PC-9 (cell line): Measurements from ENCODE around the gene HSD3B2.

Source experiments
- CTCF ChIP-seq: fragments of 200-600 bp; sonication (generic); conservative IDR thresholded peaks from 2 replicates; pipeline ENCODE4 v1.6.1; 2017; ENCODE audit warnings: mixed run types, antibody characterized with exemption, mild to moderate bottlenecking, moderate library complexity
- EZH2 ChIP-seq: fragments of 200-600 bp; sonication (generic); IDR thresholded peaks from 2 replicates; pipeline ENCODE4 v1.8.0; 2017; ENCODE audit warnings: antibody characterized with exemption, low read depth

DNA sequence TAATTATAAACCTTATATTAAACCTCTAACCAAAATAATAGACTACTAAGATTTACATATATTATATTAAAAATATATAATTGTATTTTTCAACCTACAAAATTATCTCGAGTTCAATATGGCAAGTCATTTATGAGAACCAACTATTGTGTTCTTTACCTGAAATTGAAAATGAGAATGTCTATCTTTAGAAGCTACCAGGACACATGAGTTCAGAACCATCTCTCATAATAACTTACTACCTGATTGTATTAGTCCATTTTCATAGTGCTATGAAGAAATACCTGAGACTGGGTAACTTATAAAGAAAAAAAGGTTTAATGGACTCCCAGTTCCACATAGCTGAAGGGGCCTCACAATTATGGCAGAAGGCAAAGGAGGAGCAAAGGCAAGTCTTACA lies 39.6 kb upstream of the HSD3B2 start:
- no peak for TF ChIP-seq CTCF
- TF ChIP-seq EZH2 = no peak
